ENCODE measurements around the gene CTNNA2.
"Not testable (repeated sequence)": the region's sequence is repeated elsewhere in the genome, so short reads cannot be mapped to it uniquely, and the experiment has no call there.

The CTNNA2 gene

DNA sequence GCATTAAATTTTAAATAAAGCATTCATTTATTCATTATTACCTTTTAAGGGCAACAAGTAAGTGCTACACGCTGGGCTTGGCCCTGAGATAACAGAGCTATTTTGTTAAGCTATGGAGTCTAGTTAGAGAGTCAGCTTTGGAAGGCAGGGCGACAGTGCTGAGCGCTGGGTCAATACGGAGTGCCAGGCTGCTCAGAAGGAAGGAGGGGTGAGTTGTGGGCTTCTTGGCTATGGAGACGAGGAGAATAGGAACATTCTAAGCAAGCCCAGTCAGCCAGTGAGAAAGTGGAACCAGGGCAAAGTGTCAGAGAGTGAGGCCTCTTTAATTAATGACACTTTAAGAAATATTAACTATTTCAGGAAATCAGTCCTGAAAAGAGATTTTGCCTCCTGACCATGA lies 503.3 kb downstream of the CTNNA2 start:
- in situ Hi-C loops (cut with MboI; ENCODE audit: low sequenced_read_pairs), result no loop called here

DNA sequence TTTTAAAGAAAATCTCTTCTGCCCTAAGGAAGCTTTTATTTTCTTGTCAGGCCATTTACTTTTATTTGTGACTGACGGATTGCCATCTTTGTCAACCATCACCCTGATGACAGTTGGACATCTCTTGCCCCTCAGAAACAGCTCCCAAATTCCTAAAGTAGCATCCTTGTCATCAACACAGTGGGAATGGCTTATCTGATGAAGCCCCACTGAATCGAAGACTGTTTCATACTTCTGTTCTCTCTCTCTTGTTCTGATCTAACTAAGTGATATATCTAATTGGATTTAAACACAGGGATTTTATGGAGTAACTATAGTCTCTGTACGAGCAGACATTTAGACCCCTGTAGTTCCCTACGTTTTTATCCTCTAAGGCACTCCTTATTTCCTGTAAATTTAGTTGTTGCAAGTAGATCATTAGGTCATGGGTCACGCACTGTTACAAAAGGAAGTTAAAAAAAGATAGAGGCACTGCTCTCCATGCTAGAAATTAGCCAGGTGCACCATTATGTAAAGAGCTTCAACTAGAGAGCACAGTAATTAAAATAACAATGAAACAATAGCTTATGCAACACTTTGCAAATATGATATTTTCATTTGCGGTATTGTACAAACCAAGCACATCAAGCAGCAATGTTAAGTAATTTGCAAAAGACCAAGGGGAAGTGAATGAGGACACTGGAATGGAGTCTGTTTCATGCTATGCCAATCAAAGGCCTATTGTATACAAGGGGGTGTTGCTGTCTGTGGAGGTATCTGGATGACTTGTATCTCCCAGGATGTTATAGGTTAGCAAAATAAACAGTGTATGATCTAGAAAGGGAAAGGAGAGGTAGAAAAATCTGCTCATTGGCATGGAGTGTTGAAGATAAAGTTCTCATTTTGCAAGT lies 507.0 kb downstream of the CTNNA2 start:
- in situ Hi-C loops (cut with MboI; ENCODE audit: low sequenced_read_pairs), result no loop called here

DNA sequence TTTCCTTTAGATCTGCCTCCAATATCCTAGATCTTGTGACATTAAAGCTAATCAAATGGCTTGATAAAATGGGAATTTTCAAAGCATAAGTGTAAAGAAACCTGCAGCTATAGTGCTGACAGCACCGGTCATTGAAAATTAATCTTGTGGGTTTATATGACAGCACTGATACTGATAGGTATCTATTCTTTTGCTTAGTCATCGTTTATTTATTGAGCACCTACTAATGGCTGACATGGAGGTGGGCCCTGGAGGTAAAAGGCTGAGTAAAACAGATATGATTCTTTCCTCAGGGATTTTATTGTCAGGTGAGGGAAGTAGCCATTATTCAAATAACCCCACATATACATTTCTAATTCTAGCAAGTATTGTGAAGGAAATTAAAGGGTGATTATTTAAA lies 509.2 kb downstream of the CTNNA2 start:
- in situ Hi-C loops (cut with MboI; ENCODE audit: low sequenced_read_pairs), result no loop called here

DNA sequence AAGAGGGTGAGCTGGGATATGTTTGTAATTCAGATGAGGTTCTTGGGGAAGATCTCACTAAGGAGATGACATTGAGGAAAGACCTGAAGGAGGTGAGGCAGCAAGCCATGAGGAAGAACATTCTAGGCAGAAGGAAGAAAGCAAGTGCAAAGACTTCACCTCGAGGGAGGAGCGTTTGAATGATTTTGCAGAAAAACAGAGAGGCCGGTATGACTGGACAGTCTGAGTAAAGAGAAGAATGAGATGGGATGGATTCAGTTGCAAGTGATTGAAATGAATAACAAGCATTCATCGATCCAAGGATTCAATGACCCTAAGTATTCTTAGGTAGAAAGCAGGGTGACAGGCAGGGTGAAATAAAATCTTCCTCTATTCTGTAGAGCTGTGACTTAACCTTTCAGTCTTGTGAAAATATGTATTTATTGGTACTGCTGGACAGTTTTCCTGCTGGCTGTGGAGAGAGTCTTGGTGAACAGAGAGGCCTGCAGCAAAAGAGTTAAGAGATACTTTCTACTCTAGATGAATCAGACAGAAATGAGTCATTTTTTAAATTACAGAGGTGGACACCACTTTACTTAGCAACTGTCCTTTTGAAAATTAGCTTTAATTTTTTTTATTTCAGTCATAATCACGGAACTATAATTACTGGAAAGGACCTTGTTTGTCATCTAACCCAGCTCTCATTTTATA lies 513.3 kb downstream of the CTNNA2 start:
- in situ Hi-C loops (cut with MboI; ENCODE audit: low sequenced_read_pairs), result no loop called here

DNA sequence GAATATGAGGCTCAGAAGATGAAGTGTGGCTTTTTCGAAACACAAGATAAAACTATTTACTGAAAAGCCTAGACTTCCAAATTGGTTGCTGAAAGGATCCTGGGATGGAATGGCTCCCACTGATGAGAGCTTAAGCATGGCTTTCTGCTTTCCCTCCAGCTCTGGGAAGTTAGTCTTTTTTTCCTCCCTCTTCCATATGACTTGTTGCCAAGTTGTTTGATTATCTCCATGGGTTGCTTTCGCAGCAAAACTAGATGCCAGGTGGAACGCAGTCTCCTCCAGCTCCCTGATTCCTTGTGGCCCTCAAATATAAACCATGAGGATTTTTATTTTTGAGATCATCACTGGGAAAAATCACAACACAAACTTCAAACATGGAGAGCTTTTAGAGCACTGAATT lies 515.2 kb downstream of the CTNNA2 start:
- in situ Hi-C loops (cut with MboI; ENCODE audit: low sequenced_read_pairs), result no loop called here

DNA sequence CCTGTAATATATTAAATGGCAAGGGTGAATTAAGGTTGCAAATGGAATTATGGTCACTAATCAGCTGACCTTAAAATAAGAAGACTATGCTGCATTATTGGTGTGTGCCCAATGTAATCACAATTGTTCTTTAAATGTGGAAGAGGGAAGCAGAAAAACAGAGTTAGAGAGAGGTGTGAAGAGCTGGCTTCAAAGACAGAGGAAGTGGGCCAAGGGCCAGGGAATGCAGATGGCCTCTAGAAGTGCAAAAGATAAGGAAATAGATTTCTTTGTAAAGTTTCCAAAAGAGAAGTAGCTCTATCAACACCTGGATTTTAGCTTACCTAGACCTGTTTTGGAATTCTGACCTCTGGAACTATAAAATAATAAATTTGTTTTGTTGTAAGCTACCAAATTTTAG lies 515.7 kb downstream of the CTNNA2 start:
- in situ Hi-C loops (cut with MboI; ENCODE audit: low sequenced_read_pairs), result no loop called here

DNA sequence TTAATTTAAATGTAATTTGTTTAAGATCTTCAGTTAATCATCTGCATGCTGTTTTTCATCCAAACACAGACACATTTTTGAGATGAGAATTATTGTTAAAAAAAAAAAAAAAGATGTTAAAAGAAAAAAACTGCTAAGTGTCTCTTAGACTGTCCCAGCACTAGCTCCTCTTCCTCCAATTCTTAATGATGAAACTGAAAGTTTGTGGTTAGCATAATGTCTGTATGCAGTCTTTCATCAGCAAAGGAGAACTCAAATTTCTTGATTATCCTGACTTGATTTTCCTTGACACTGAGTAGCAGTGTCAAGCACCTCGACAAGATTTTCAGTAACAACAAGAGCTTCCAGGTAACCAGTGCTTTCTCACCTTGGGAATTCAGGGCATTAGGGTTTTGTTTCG lies 517.3 kb downstream of the CTNNA2 start:
- in situ Hi-C loops (cut with MboI; ENCODE audit: low sequenced_read_pairs), result no loop called here

DNA sequence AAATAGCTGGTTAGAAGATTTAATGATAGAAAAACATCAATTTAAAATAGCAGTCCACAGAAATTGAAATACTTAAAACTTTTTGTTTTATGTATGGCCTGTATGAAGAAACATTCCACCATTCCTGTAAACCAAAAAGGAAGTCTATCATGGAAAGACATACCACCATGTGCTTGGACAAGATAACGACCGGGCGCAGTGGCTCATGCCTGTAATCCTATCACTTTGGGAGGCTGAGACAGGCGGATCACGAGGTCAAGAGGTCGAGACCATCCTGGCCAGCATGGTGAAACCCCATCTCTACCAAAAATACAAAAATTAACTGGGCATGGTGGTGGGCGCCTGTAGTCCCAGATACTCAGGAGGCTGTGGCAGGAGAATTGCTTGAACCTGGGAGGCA lies 519.8 kb downstream of the CTNNA2 start:
- in situ Hi-C loops (cut with MboI; ENCODE audit: low sequenced_read_pairs), result not testable (repeated sequence)

DNA sequence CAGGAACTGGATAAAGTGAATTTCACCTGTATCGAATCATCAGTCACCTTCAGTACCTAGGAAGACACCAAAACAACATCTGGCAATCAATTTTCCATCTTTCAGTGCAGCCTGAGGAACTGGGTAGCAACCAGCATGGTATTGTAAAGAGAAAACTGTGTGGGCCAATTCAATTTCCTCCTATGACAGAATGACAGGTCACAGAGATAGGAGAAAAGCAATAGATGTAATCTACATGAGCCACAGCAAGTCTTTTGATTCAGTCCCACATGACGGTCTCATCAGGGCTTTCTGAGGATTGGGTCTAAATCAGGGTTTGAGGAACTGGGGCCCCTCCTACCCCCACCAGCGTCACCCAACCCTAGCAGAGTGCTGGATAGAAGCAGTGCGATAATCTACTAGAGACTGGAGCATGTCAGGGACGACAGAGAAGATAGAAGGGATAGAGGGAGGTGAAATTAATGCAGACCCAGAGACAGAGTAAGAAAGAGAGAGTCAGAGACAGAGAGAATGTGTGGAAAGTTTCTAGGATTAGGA lies 523.0 kb downstream of the CTNNA2 start:
- in situ Hi-C loops (cut with MboI; ENCODE audit: low sequenced_read_pairs), result no loop called here

DNA sequence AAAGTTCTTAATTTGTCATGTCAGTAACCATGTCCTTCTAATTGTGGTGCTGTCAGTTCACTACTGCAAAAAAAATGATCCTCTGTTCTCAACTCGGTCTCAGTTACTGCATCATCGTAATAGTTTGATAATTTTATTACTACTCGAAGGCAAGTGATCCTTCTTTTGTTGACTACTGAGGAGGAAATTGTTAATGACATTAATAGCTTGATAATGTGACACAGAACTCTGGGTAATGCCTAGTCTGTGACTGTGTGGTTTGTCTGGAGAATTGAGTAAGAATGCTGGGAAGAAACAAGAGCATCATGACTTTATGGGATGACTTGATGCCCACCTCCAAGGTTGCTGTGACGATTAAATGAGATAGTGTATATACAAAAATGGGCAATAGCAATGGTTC lies 524.5 kb downstream of the CTNNA2 start:
- in situ Hi-C loops (cut with MboI; ENCODE audit: low sequenced_read_pairs), result no loop called here

DNA sequence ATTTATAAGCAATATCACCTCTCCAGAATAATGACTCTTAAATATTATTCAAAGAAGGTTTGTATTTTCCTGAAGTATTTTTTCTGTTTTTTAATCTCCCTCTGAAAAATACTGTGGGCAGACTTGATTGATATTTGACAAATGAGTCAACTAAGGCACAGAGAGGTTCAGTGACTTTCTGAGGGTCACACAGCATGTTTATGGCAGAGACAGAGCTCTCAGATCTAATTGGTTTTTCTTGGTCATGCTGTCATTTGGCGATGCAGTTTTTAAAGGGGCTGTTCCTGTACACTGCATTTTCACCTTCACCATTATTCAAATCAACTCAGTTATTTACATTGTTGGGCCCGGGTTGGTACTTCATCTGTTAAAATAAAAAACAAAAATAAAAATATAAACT lies 527.4 kb downstream of the CTNNA2 start:
- in situ Hi-C loops (cut with MboI; ENCODE audit: low sequenced_read_pairs), result no loop called here

DNA sequence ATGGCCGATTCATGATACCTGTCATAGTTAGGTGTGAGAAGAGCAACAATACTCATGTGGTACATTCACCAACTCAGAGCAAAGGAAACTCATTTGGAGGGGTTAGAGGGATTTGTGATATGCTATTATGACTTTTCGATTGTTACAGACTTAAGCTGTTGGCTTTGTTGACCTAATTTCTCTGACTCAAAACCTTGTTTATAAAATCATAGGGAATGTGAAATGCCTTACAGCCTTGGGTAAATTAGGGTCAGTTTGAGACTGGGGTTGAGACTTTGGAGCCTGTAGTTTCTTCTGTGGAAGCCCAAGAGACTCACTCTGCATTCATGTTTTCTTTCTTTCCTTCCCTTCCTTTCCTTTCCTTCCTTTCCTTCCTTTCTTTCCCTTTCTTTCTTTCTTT lies 529.8 kb downstream of the CTNNA2 start:
- in situ Hi-C loops (cut with MboI; ENCODE audit: low sequenced_read_pairs), result no loop called here

DNA sequence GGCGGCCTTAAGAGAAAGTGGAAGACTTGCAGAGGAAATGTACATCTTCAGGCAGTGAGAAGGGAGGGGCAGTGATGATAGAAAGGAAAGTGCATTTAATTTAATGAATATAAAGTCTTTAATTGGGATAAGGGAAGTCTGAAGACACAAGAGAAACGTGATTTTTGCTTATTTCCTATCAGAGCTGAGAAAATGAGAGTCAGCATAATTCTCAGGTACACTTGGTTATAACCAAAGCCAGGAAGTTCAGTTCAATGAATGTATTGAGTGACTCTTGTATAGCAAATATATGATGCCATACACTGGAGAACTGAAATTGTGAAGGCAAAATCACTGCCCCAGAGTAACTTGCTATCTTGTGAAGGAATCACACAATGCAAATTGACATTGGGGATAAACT lies 535.4 kb downstream of the CTNNA2 start:
- in situ Hi-C loops (cut with MboI; ENCODE audit: low sequenced_read_pairs), result no loop called here

DNA sequence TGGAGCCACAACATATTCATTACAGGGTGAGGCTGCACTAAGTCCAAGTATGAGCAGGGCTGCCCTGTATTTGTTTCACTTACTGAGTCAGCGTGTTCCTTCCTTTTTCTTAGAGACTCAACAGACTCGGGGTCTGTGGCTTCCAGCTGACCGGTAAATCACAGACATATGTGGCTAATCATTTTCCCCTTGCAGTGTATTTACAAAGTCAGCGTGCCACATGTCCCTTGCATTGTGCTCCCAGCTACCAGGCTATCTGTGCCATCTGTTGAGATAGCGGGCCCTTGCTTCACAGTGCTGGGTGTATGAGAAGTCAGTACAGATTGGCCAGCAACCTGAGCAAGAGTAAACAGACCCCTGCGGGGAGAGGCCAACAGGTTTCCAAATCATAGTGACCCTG lies 537.4 kb downstream of the CTNNA2 start:
- in situ Hi-C loops (cut with MboI; ENCODE audit: low sequenced_read_pairs), result no loop called here

DNA sequence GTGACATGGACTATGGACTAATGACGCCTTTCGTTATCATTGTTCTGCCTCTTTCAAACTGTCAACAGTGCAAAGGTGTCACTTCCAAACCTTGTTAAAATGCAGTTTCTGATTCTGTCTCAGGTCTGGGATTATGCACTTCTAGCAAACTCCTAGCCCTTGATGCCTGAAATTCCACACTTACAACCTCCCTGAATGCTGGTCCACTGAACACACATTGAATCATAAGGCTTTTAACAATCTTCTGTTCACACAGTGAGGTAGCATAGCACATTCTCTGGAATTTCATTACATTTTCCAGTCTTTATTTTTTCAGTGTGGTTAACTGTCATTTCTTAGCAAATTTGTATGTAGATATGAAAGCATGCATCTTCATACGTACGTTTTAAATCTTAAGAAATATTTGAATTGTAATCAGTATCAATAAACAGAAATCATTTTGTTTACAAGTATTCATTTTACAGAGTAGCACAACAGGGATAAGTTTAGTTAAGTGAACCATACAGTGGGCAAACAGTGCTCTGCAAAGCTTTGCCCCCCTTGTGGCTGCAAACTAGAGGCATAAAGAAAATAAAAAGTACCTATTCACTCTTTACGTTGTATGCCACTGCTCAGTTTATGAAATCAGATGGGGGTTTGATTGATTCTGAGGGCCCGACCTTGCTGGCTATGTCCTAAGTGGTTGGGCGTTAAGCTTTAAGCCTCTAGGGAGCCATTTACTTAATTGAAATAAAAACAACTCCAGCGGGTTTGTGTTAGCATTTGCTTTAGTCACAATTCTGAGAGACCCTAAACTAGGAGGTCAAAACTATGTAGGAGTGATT lies 540.9 kb downstream of the CTNNA2 start:
- in situ Hi-C loops (cut with MboI; ENCODE audit: low sequenced_read_pairs), result no loop called here

DNA sequence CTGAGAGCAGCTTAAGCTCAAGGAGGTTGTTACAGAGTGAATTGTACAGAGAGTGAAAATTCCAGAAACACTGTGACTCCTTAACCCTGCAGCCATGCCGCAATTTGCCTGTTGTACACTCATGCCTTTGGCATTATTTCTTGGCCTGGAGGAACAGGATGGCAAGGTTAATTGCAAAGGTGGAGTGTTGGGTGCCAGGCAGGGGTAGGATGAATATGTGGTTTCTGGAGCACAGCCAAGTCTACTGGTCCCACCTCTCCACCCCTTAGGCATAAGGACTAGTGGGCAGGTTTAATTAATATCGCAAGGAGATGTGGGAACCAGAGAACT lies 541.5 kb downstream of the CTNNA2 start:
- in situ Hi-C loops (cut with MboI; ENCODE audit: low sequenced_read_pairs), result no loop called here

DNA sequence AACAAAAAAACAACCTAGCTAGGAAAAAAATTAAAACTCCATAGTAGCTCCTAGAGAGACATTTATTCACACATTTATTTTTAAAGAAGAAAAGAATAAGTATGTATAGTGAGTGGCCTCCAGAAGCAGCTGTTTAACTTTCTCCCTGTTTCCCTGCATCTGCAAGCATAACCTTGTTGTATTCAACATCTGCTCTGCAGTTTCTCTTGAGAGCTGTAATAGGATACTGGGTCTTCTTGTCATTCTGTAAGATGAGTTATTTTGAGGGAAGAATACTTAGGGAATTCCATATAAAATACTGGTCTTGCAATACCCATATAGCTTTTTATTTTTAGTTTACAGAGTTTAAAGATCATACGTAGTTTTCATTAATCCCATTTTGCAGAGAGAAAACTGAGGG lies 545.1 kb downstream of the CTNNA2 start:
- in situ Hi-C loops (cut with MboI; ENCODE audit: low sequenced_read_pairs), result no loop called here

DNA sequence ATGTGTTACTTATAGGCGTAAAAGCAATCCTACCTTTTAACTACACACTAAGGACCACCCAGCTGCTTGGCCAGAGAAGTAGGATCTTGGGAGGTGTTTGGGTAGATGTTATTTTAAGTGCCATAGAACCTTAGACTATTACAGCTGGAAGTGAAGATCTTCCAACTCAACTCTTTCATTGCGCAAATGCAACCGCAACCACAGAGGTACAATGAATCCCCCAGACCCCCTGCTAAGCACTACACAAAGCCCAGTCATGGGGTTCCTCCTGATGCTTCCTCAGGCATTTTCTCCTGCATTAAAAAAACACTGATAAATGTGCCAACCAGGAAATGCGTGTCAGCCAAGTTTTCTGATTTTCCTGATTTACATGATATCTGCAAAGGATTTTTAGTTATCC lies 545.7 kb downstream of the CTNNA2 start:
- in situ Hi-C loops (cut with MboI; ENCODE audit: low sequenced_read_pairs), result no loop called here

DNA sequence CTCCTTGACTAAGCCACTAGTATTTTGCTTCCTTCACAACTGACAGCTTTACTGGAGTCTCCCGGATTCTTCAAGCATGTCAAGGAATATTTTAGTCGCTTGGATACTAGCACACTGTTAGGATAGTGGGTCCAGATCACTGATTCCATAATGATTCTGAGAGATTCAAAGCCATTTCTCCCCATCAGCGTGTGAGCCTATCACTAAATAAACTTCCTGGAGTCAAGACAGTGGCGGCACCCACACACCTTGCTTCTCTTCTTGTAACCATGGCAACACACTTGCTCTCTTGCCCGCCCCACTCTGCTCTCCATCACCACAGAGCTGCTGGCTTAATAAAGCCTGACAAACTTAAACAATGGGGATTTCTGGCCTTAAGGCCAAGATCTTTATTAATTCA lies 546.6 kb downstream of the CTNNA2 start:
- in situ Hi-C loops (cut with MboI; ENCODE audit: low sequenced_read_pairs), result no loop called here

DNA sequence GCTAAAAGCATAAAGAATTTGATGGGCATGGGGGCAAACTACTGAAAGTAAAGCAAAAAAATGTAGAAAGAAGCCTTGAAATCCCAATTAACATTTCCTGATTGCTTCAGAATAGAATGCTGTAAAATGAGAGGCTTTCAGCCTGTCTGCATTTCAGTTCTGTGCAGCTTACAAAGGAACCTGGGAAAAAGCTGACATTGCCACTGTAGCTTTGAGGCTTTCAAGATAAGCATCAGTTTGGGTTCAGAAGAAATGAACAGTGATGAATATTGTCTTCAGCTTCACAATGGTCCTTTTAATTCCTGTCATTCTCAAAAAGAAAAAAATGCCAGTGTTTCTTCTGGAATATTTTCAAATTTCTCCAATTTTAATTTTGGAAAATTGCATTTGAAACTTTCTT lies 549.0 kb downstream of the CTNNA2 start:
- in situ Hi-C loops (cut with MboI; ENCODE audit: low sequenced_read_pairs), result no loop called here

DNA sequence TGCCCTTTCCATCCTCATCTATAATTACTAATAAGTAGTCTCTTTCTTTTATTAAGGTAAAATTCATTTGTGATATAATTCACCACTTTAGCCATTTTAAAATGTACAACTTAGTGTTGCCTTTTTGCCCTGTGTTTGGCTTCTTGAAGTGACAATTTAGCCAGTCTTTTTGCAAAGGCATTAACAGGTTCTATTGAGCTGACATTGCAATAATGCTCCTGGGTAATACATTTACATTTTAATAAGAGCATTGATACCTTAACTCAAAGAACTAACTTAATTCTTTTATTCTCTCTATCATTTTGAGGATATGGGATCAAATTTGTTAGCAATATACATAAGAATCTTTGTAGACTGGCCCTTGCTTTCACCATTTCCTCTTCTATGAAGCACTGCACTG lies 549.4 kb downstream of the CTNNA2 start:
- in situ Hi-C loops (cut with MboI; ENCODE audit: low sequenced_read_pairs), result no loop called here

All from HL-60/S4 treated with retinoic acid at 250 ng/mL for 4 days and 3 days (cell line).